OCI-LY1 (cell line): ENCODE measurements around the gene ADK.

Source experiments
- H2AFZ ChIP-seq: fragments of 200-600 bp; sonication (generic), shearing (Covaris generic); 2 replicates; pipeline ENCODE4 v1.6.0; 2014; ENCODE audit warnings: antibody characterized with exemption, mild to moderate bottlenecking, low read length
- H3F3A ChIP-seq: fragments of 200-600 bp; sonication (generic), shearing (Covaris generic); 2 replicates; pipeline ENCODE4 v1.6.0; 2014; ENCODE audit warnings: mild to moderate bottlenecking, antibody characterized with exemption, low read length, moderate library complexity; ENCODE audit not compliant: insufficient read depth
- H3K27ac ChIP-seq: fragments of 200-600 bp; sonication (generic); 2 replicates; pipeline ENCODE4 v1.5.1; 2014; ENCODE audit warnings: low read length, mixed run types, mild to moderate bottlenecking, low read depth; ENCODE audit not compliant: poor library complexity, severe bottlenecking
- H3K27me3 ChIP-seq: fragments of 200-600 bp; sonication (generic); 2 replicates; pipeline ENCODE4 v1.6.0; 2014; ENCODE audit warnings: antibody characterized with exemption, mild to moderate bottlenecking, low read length, moderate library complexity; ENCODE audit not compliant: insufficient read depth
- H3K36me3 ChIP-seq: fragments of 200-600 bp; sonication (generic); 2 replicates; pipeline ENCODE4 v1.6.1; 2014; ENCODE audit warnings: mild to moderate bottlenecking, antibody characterized with exemption, low read length, moderate library complexity, mixed read lengths; ENCODE audit not compliant: insufficient read depth
- H3K4me1 ChIP-seq: fragments of 200-600 bp; sonication (generic); 2 replicates; pipeline ENCODE4 v1.5.1; 2014; ENCODE audit warnings: mild to moderate bottlenecking, low read length, moderate library complexity; ENCODE audit not compliant: insufficient read depth, severe bottlenecking
- H3K4me2 ChIP-seq: fragments of 200-600 bp; sonication (generic), shearing (Covaris generic); 2 replicates; pipeline ENCODE4 v1.6.1; 2014; ENCODE audit warnings: low read length
- H3K4me3 ChIP-seq: fragments of 200-600 bp; sonication (generic); 2 replicates; pipeline ENCODE4 v1.5.1; 2014; ENCODE audit warnings: low read length, low read depth, mild to moderate bottlenecking, mixed read lengths; ENCODE audit not compliant: poor library complexity, severe bottlenecking
- H3K79me2 ChIP-seq: fragments of 200-600 bp; shearing (Covaris generic); 2 replicates; pipeline ENCODE4 v1.6.1; 2016; ENCODE audit warnings: mixed run types, low read length, mixed read lengths; ENCODE audit not compliant: insufficient read depth
- H3K9ac ChIP-seq: fragments of 200-600 bp; sonication (generic), shearing (Covaris generic); 2 replicates; pipeline ENCODE4 v1.6.1; 2014; ENCODE audit warnings: mild to moderate bottlenecking, low read length, mixed read lengths
- H3K9me2 ChIP-seq: fragments of 200-600 bp; sonication (generic), shearing (Covaris generic); 2 replicates; pipeline ENCODE4 v1.6.1; 2014; ENCODE audit warnings: low read depth, mild to moderate bottlenecking, low read length, mixed read lengths
- H3K9me3 ChIP-seq: fragments of 200-600 bp; shearing (Covaris generic); 2 replicates; pipeline ENCODE4 v1.6.1; 2014; ENCODE audit warnings: low read length, mixed read lengths
- H4K20me1 ChIP-seq: fragments of 200-600 bp; sonication (generic), shearing (Covaris generic); 2 replicates; pipeline ENCODE4 v1.6.0; 2016; ENCODE audit warnings: mild to moderate bottlenecking, low read length; ENCODE audit not compliant: insufficient read depth
- CTCF ChIP-seq: fragments of 200-600 bp; sonication (generic), shearing (Covaris generic); IDR thresholded peaks from 2 replicates; pipeline ENCODE4 v1.5.1; 2017; ENCODE audit warnings: mild to moderate bottlenecking, antibody characterized with exemption, low read length, moderate library complexity, mixed read lengths
- EZH2 ChIP-seq: fragments of 200-600 bp; sonication (generic), shearing (Covaris generic); IDR thresholded peaks from 2 replicates; pipeline ENCODE4 v1.8.0; 2017; ENCODE audit warnings: borderline replicate concordance, mixed run types, mild to moderate bottlenecking, antibody characterized with exemption, low read length, moderate library complexity, mixed read lengths

Gene ADK

GRCh38 chr10:74433993-74434392 lies 283.0 kb downstream of the ADK start:
- Histone ChIP-seq H3K27ac (no peak overlapping the region), H3F3A (no peaks in the 10 kb centered on the region), H3K27me3 (no peaks in the 10 kb centered on the region), H3K4me2 (no peak overlapping the region), H3K36me3 (peaks cover 5% of the 10 kb centered on the region; the same call in 1 of the 2 replicates), H3K79me2 (no peaks in the 10 kb centered on the region), H4K20me1 (no peaks in the 10 kb centered on the region), H3K9me3 (no peaks in the 10 kb centered on the region), H3K4me3 (no peak overlapping the region), H2AFZ (no peak overlapping the region), H3K9me2 (no peaks in the 10 kb centered on the region), H3K9ac (no peak overlapping the region), H3K4me1 (no peaks in the 10 kb centered on the region)
- TF ChIP-seq EZH2 = no peak
- TF ChIP-seq CTCF = no peak

GRCh38 chr10:74434547-74434946 lies 283.5 kb downstream of the ADK start:
- Histone ChIP-seq H3K27me3 (no peaks in the 10 kb centered on the region), H3K4me2 (no peak overlapping the region), H3K79me2 (no peaks in the 10 kb centered on the region), H3K27ac (no peak overlapping the region), H4K20me1 (no peaks in the 10 kb centered on the region), H3K4me3 (no peak overlapping the region), H3F3A (no peaks in the 10 kb centered on the region), H3K36me3 (peaks cover 5% of the 10 kb centered on the region; the same call in 1 of the 2 replicates), H3K9me2 (no peaks in the 10 kb centered on the region), H3K9me3 (no peaks in the 10 kb centered on the region), H3K9ac (no peak overlapping the region), H2AFZ (no peak overlapping the region), H3K4me1 (no peaks in the 10 kb centered on the region)
- TF ChIP-seq EZH2 = no peak
- no peak for TF ChIP-seq CTCF

- H3K4me2 ChIP-seq = no peak overlapping the region
- no peaks in the 10 kb centered on the region for H3K79me2 ChIP-seq
- no peak overlapping the region for H3K4me3 ChIP-seq
- no peak overlapping the region for H3K9ac ChIP-seq
- no peak overlapping the region for H2AFZ ChIP-seq
- no peak overlapping the region for H3K27ac ChIP-seq
- no peaks in the 10 kb centered on the region for H3K27me3 ChIP-seq
- no peaks in the 10 kb centered on the region for H3K4me1 ChIP-seq
- TF ChIP-seq CTCF (no peak), EZH2 (no peak)
- H4K20me1 ChIP-seq = no peaks in the 10 kb centered on the region
- no peaks in the 10 kb centered on the region for H3K9me3 ChIP-seq
- peaks cover 5% of the 10 kb centered on the region for H3K36me3 ChIP-seq
- no peaks in the 10 kb centered on the region for H3K9me2 ChIP-seq
- no peaks in the 10 kb centered on the region for H3F3A ChIP-seq
Observed at GRCh38 chr10:74436523-74437170, 285.6 kb downstream of the ADK start.
